ENCODE measurements around the gene CCDC148. TPM values are rescaled to one million over a fixed set of nuclear protein-coding genes. Genes with fewer than 3 reads are reported as not detected.

The CCDC148 gene
- total RNA-seq, 2 experiments from 2014 or later = not detected

- H3K27ac Mint-ChIP-seq = no peak overlapping the region
These were observed 327.5 kb downstream of the CCDC148 start for GRCh38 chr2:158129037-158129436.

GRCh38 chr2:158128168-158128973 lies 328.2 kb downstream of the CCDC148 start:
- no peak for TF ChIP-seq CTCF (IDR thresholded peaks at IDR 0.05)
- H3K4me3 Mint-ChIP-seq = no peak overlapping the region

More at GRCh38 chr2:158129037-158129436, 327.5 kb downstream of the CCDC148 start:
- no peaks in the 10 kb centered on the region for H3K36me3 Mint-ChIP-seq (ENCODE audit: low read depth)
- peaks cover 6% of the 10 kb centered on the region for H3K27me3 Mint-ChIP-seq
- H3K4me1 Mint-ChIP-seq (ENCODE audit: low read depth) = no peaks in the 10 kb centered on the region
- no peak overlapping the region for H3K4me3 Mint-ChIP-seq
- CTCF ChIA-PET = no interaction called here
- no peaks in the 10 kb centered on the region for H3K9me3 Mint-ChIP-seq
- TF ChIP-seq CTCF (IDR thresholded peaks at IDR 0.05) = no peak
- intact Hi-C loops (cut with micrococcal nuclease) = no loop called here
- POLR2A ChIA-PET = no interaction called here
- ATAC-seq = no peak
- no peak for DNase-seq

GRCh38 chr2:158127380-158127804 lies 329.2 kb downstream of the CCDC148 start:
- Mint-ChIP-seq H3K27ac (no peak overlapping the region), H3K9me3 (no peaks in the 10 kb centered on the region), H3K4me1 (ENCODE audit: low read depth) (no peaks in the 10 kb centered on the region), H3K36me3 (ENCODE audit: low read depth) (no peaks in the 10 kb centered on the region), H3K27me3 (peaks cover 2% of the 10 kb centered on the region), H3K4me3 (no peak overlapping the region)
- POLR2A ChIA-PET = no interaction called here
- CTCF ChIA-PET = no interaction called here
- intact Hi-C loops (cut with micrococcal nuclease) = no loop called here
- no peak for DNase-seq
- no peak for ATAC-seq
- no peak for TF ChIP-seq CTCF (IDR thresholded peaks at IDR 0.05)

More at GRCh38 chr2:158128168-158128973, 328.2 kb downstream of the CCDC148 start:
- DNase-seq = no peak
- H3K27me3 Mint-ChIP-seq = peaks cover 5% of the 10 kb centered on the region
- CTCF ChIA-PET = no interaction called here
- H3K9me3 Mint-ChIP-seq = no peaks in the 10 kb centered on the region
- no peak overlapping the region for H3K27ac Mint-ChIP-seq
- H3K4me1 Mint-ChIP-seq (ENCODE audit: low read depth) = no peaks in the 10 kb centered on the region
- intact Hi-C loops (cut with micrococcal nuclease) = no loop called here
- POLR2A ChIA-PET = no interaction called here
- H3K36me3 Mint-ChIP-seq (ENCODE audit: low read depth) = no peaks in the 10 kb centered on the region
- ATAC-seq = no peak

GRCh38 chr2:158125756-158126498 lies 330.6 kb downstream of the CCDC148 start:
- Mint-ChIP-seq H3K27ac (no peak overlapping the region), H3K4me1 (ENCODE audit: low read depth) (no peaks in the 10 kb centered on the region), H3K27me3 (no peaks in the 10 kb centered on the region), H3K9me3 (no peaks in the 10 kb centered on the region), H3K36me3 (ENCODE audit: low read depth) (no peaks in the 10 kb centered on the region), H3K4me3 (no peak overlapping the region)
- ChIA-PET POLR2A (no interaction called here), CTCF (no interaction called here)
- no peak for ATAC-seq
- no peak for TF ChIP-seq CTCF (IDR thresholded peaks at IDR 0.05)
- DNase-seq = no peak
- intact Hi-C loops (cut with micrococcal nuclease) = no loop called here

- ChIA-PET CTCF (no interaction called here), POLR2A (interaction anchor here (0.6 to 0.7 kb wide), 2 partner anchors 183 to 467 kb away, joined by 3 read pairs; no protein-coding TSS in a partner anchor)
- Mint-ChIP-seq H3K27ac (no peak overlapping the region), H3K27me3 (no peaks in the 10 kb centered on the region), H3K4me1 (ENCODE audit: low read depth) (no peaks in the 10 kb centered on the region), H3K4me3 (no peak overlapping the region), H3K9me3 (no peaks in the 10 kb centered on the region), H3K36me3 (ENCODE audit: low read depth) (no peaks in the 10 kb centered on the region)
- no peak for TF ChIP-seq CTCF (IDR thresholded peaks at IDR 0.05)
- DNase-seq (no peak), ATAC-seq (no peak)
- intact Hi-C loops (cut with micrococcal nuclease) = no loop called here
These were observed 331.7 kb downstream of the CCDC148 start for GRCh38 chr2:158124896-158125295.

Data from activated CD8-positive, alpha-beta T cell treated with anti-CD3 and anti-CD28 coated beads for 36 hours (primary cell).